HS-27A (cell line): ENCODE data around the gene HOXD11.

Source experiments
- DNase-seq: peaks from one replicate; pipeline ENCODE4 v3.0.0-alpha.2; 2012; ENCODE audit warnings: low read depth, missing footprints

The HOXD11 gene

GRCh38 chr2:176093898-176094249 is 13.2 kb upstream of the HOXD11 start:
- DNase-seq, result no peak

DNA sequence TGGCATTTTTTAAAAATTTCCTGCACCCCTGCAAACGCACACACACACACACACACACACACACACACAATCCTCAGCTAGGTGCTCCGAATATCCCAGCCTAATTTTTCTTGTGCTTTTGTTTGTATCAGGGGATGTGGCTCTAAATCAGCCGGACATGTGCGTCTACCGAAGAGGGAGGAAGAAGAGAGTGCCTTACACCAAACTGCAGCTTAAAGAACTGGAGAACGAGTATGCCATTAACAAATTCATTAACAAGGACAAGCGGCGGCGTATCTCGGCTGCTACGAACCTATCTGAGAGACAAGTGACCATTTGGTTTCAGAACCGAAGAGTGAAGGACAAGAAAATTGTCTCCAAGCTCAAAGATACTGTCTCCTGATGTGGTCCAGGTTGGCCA is 12.7 kb upstream of the HOXD11 start:
- DNase-seq, result no peak

- DNase-seq, result no peak
Measured at GRCh38 chr2:176095421-176095820, 11.7 kb upstream of the HOXD11 start.

DNA sequence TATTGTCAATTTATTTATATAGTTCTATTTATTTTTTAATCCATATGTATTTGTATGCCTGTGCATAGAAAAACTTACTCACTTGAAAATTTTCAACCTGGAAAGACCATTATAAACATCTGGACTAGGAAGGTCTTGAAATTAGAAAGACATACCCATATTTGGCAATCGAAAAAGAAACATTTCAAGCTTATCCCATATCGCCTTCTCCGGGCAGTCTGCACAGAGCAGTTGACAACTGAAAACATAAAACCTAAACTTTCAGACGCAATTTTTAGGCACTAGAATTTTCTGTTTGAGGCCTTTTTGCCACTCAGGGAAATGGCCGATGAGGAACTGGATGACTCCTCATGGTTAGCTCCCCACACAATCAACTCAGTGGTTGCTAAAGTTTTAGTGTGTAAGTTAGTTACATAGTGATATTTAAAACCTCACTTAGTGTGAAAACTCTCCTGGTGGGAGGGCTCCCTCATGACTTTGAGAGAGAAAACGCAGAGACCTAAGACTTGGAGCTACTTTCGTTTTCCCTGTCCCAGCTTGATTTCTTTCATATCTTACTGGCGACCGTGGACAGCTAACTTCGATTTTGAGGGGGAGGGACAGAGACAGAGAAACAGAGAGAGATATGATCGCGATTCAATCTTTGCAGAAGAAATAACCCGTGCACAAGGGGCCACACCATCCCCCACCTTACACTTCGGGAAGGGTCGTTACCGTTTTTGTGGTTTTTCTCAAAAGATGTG is 10.7 kb upstream of the HOXD11 start:
- DNase-seq, result no peak

DNA sequence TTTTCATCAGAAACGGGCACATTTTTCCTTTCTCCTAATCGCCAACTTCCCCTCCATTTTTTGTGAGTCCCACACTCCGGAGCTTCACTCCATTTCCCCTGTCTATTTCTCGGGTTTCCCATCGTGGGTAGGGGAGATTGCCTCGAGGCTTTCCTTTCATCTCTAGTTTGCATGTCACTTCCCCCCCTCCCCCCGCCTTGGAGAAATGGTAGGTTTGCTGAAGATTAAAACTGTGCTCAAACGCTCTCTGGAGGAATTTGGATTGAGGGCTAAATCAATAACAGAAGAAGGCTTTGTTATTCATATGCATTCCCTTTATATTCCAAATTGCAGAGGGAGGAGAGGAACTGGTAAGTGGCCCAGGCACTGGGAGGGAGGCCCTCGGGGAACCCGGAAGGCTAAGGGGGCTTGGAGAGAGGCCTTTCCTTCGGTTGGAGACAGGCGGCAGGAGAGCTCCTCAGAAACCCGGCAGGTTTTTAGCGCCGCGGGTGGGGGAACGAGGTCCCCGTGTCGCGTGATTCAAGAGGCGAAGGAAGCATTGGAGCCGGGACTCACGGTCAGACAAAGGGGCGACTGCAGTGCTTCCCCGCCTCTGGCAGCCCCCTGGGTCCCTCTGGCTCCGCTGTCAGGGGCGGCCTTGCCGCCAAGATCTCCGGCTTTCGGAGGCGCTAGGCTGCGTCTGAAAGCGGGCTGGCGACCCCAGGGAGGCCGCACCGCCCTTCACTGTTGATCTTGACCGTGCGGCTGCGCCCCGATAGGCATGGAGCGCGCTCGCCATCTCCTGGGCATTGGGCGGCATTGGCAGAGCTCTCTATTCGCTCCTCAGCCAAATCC is 9.9 kb upstream of the HOXD11 start:
- DNase-seq, result peak; percentile 34

- DNase-seq, result no peak
Measured at GRCh38 chr2:176097820-176098365, 9.2 kb upstream of the HOXD11 start.

DNA sequence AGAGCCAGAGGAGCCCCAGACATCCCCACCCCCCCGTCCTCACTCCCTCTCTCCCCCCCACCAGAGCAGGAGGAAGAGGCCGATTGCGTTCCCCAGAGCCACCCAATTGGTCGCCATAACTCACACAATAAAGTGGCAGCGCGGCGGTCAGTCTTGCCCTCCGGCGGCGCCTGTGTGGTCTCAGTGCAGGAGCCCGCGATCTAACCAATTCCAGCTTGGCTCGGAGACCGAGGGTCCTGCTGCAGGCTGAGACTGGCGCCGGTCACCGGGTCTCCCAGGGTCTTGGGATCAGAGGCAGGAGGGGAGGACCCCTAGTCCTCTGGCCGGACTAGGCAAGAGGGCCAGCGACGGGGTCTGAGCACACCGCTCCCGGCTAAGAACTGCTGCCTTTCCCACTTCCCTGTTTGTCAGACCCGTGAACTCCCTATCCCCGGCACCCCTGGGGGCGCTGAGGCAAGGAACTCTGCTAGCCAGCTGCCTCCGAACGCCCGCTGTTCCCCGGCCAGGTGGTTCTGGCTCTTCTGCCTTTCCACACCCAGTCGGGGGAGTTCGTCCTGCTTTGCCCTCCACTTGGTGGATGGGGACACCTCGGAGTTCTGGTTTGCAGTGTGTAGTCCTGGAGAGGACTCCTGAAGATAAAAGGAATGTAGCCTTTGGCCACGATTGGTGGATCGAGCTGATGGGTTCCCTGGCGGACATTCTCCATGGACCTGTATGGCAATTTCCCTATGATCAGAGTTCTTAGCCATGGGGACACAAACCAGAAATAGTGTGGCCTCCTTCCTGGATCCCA is 8.5 kb upstream of the HOXD11 start:
- DNase-seq, result no peak

DNA sequence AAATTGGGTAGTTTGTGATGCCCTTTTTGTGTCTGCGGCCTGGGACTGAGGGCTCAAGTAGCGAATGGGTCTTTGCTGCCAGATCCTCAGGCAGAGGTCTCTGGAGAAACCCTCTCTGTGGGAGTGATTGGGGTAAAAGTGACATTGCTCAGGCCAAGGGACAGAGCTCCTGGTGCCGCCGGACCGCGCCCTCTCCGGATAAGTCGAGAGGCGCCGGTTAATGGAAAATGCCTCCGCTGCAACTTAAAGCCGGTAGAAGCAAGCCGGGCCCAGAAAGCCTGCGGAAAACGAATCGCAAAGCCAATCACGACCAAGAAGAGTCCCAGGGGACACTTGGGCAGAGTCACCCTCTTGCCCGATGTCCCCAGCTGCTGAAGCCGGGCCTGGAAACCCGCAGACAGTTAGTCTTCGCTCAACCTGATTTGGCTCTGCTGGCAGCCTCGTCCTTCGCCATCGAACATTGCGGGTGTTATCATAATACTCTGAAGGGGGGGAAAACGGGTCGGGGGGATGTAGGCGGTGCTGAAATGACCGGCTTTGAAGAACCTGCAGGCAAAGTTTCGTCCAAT is 7.8 kb upstream of the HOXD11 start:
- no peak for DNase-seq

GRCh38 chr2:176099728-176100546 is 7.1 kb upstream of the HOXD11 start, which contains the start of gene HOXD12:
TSS of gene HOXD12 (plus strand) at chr2:176099795. CDS start at chr2:176099802, 7 bp downstream.
- no peak for DNase-seq

GRCh38 chr2:176100547-176101140 is 6.4 kb upstream of the HOXD11 start:
- no peak for DNase-seq

DNA sequence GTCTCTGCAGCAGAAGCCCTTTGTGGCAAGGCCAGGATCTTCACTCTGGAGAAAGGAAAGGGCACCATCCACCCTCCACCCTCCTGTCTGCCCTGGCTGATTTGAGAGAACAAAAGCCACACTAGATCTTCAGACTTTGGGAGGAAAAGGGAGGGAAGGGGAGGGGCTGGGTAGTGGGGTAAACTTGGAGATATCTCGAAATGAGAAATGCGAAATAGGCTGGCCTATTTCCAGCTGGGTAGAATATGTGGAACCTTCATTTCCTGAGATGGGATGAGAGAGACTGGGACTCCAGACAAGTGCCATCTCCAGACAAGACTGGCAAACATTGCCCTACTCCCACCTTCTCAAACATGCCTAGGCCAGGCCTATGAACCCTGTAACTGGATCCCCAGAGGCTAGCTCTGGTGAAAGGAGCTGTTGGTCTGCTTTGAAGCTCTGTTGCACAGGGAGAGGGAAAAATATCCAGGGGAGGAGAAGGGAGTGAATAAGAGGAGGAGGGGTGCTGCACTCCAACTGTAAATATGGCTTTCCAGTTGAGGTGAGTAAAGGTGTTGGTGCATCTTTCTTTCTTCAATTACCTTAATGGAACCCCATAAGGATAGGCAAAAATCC is 5.8 kb upstream of the HOXD11 start:
- no peak for DNase-seq

DNA sequence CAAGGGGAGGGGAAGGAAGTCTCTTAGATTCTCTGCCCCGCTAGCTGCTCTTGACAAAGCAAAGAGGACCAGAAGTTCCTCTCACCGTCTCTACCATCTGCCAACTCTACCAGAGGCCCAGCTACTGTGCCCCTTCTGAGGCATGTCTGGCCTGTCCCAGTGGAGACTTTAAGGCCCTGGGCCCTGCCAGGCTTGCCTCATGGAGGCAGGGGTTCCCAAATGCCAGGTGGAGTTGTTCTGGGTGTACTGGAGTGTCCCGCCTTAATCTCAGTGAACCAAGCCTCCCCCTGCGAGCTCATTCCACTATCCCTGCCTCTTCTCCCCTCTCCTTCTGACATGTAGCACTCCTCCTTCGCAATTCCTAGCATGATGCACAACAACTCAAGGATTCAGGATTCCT is 5.2 kb upstream of the HOXD11 start:
- no peak for DNase-seq

GRCh38 chr2:176102309-176102866 is 4.7 kb upstream of the HOXD11 start:
- no peak for DNase-seq

DNA sequence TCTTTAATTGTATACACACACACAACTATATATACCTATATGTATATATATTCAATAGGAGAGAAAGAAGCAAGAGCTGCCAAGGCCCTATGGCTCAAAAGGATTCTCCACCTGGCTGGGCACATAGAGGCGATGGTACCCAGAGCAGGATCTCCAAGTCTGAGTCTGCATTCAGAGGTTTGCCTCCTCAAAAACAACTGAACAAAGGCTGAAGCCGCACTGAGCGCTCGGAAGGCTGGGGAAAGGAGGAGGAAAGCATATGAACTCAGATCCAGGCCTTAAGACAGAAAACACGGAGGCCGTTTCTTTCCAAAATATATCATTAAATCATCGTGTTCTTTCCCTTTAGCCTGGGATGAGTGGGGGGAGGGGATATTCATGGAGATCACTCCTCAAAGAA is 3.9 kb upstream of the HOXD11 start:
- no peak for DNase-seq

GRCh38 chr2:176103742-176104315 is 3.3 kb upstream of the HOXD11 start:
- DNase-seq, result no peak

GRCh38 chr2:176104316-176105077 is 2.6 kb upstream of the HOXD11 start:
- DNase-seq, result no peak

GRCh38 chr2:176105078-176105729 is 1.9 kb upstream of the HOXD11 start:
- no peak for DNase-seq
